ENCODE results near the gene OR6N2.

Gene OR6N2

GRCh38 chr1:158781104-158781503, at the start of gene OR6N2:
Gene OR6N2 (minus strand): TSS chr1:158781204. CDS start chr1:158777635, 3,569 bp downstream.
- no peak for DNase-seq (ENCODE audit: low read depth in 2 of 2)

DNA sequence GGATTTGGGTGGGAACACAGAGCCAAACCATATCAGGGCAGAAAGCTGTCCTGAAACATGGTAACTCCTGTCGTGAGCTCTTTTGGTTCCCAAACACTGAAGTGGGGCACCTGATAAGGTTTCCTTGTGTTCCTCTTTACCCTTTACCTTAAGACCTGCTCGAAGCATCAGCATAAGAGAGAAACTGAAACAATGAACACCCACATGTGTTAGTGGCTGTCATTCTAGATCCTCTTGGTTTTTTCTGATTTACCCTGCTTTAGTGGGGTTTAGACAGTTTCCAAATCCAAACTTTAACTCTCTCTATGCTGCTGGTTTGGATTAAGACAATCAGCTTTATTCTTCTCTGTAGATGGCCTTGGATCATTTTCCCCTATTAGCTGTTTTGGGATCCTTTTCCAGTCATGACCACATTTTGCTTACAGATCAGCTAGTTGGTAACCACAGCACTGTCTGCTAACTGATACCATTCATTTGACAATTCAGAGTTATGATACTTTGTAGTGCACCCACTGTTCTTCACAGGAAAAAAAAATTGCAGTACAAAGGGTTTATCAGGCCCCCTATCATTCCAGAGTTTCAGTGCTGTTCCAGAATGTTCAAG, 49.2 kb upstream of the OR6N2 start:
- DNase-seq (ENCODE audit: low read depth in 2 of 2): no peak

DNA sequence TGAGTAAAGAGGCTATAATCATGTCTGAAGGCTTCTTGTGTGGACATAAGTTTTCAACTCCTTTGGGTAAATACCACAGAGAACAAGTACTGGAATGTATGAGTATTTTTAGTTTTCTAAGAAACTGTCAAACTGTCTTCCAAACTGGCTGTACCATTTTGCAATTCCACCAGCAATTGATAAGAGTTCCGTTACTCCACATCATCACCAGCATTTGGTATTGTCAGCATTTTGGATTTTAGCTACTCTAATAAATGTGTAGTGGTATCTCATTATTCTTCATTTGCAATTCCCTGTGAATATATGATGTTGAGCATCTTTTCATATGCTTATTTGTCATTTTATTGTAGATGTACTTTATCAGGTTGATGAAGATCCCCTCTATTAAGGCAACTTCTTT, 40.7 kb upstream of the OR6N2 start:
- DNase-seq (ENCODE audit: low read depth in 2 of 2): no peak

GRCh38 chr1:158819461-158820443, 38.7 kb upstream of the OR6N2 start:
- no peak for DNase-seq (ENCODE audit: low read depth in 2 of 2)

DNA sequence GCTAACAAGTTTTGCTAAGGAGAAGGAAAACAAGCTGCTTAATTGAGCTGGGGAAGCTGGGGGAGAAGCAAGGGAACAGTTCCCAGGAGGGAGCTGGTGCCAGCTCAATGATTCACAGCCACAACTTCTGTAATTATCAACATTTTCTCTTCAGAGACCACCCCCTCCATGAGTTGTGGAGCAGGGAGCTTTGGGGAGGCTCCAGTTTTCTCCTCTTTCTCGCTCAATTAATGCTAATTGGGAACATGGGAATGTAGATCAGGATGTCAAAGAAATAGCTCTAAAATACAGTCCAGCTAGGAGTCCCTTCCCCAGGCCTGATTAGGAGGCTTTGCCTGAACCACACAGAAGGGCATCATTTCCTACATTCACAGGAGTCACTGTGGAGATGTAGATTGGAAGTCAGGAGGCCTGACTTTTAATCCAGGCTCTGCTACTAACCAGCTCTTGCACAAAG, 38.0 kb upstream of the OR6N2 start:
- no peak for DNase-seq (ENCODE audit: low read depth in 2 of 2)

GRCh38 chr1:158818560-158818959, 37.6 kb upstream of the OR6N2 start:
- no peak for DNase-seq (ENCODE audit: low read depth in 2 of 2)

GRCh38 chr1:158814970-158815369, 34.0 kb upstream of the OR6N2 start:
- DNase-seq (ENCODE audit: low read depth in 2 of 2): no peak

- no peak for DNase-seq (ENCODE audit: low read depth in 2 of 2)
These were observed 32.2 kb upstream of the OR6N2 start for GRCh38 chr1:158813164-158813563.

DNA sequence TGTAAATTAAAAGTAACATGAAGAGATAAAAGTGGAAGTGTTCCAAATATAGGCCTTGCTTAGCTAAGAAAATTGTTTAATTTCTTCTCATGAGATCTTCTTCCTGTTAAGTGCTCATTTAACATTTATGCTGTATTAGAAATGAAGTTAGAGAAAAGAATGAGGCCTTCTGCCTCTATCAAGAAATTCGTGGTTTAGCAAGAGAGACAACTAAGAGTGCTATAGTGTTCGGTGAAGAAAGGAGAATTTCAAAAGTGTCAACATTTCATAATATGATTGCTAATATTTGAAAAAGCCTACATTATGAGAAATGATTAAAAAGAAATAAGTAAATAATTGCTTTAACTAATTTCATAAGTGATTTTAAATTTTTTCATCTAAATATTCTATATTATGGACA, 31.3 kb upstream of the OR6N2 start:
- no peak for DNase-seq (ENCODE audit: low read depth in 2 of 2)

DNA sequence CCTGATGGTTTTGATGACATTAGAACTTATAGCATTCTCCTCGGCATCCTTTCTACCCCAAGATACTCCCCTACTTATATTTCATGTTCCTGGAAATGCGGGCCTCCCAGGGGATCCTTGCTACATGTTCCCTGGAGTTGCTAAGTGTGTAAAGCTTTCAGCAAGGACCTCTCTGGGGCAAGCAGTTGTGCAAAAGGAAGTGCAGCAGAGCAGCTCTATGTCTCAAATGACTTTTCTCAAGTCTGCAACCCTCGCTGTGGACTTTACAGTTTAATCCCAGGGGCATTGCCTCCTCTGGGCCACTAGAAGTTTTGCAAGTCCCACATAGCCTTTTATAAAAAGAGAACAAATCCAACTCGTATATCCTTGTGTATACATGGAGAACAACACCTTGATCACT, 29.3 kb upstream of the OR6N2 start:
- no peak for DNase-seq (ENCODE audit: low read depth in 2 of 2)

DNA sequence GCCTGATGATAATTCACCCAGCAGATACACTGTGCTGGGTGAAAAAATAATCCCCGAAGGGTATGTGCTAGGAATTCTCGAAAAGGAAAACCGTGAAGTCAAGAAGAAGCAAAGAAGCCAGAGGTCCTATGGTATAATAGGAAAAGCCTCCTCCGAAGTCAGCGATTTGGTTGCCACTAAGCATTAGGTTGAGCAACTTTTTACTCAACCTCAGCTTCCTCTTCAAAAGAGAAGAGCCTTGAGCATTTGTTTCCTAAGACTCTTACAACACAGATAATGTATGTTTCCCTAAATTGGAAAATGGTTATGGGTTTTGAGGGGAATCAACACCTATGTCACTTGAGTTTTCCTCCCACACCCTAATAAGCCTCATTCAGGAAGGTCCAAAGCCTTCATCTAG, 28.9 kb upstream of the OR6N2 start:
- no peak for DNase-seq (ENCODE audit: low read depth in 2 of 2)

DNA sequence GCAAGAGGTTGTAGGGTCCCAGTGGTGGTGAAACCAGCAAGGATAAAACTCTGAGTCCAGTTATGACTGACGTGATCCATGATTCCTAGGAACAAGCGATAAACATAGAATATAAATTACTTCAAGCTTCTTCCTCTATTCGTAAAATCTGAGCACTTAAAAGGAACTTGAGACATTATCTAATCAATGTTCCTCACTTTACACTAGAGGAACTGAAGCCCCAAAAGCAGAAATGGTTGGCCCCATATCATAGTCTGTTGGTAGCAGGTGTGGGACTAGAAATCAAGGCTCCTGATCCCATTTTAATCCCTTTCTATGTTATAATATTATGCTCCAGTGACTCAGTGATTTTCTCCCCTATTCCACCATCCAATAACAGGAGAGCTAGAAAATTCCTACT, 28.3 kb upstream of the OR6N2 start:
- DNase-seq (ENCODE audit: low read depth in 2 of 2): no peak

GRCh38 chr1:158806916-158807536, 26.0 kb upstream of the OR6N2 start:
- DNase-seq (ENCODE audit: low read depth in 2 of 2): no peak

DNA sequence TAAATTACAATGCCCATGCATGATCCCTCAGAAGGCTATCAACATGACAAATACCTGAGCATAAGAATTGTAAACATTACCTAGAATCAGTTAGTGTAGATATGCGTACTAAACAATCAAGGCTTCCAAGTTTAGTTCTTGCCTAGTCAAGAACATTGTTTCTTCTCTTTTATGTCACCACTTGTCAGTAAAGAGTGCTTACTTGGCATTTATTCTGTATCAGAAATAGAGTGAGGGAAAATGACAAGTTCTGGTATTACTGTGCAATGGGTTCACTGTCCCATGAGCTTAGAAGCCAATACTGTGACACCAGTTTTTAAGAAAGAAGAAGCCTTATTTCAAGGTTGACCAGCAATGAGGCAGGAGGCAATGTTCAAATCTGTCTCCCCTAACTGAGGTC, 22.7 kb upstream of the OR6N2 start:
- no peak for DNase-seq (ENCODE audit: low read depth in 2 of 2)

- DNase-seq (ENCODE audit: low read depth in 2 of 2): no peak
These were observed 20.4 kb upstream of the OR6N2 start for GRCh38 chr1:158801396-158801795.

- no peak for DNase-seq (ENCODE audit: low read depth in 2 of 2)
These were observed 19.5 kb upstream of the OR6N2 start for GRCh38 chr1:158800526-158800925.

DNA sequence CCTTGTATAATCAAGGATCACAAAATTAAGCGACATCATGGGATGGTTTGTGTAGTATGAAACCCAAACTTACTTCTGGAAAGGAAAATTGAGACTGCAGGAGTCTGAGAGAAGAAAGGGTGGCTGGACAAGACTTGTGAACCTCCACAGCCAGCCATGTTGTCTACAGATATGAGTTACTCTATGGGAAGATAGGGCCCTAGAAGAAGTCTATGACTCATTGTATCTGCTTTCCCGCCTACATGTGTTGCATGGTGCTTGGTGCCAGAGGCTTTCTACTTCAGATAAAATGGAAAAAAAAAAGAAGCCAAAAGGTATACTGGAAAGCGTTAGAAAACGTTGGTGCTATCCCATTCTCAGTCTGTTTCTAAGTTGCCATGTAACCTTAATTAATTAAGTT, 18.7 kb upstream of the OR6N2 start:
- DNase-seq (ENCODE audit: low read depth in 2 of 2): no peak

DNA sequence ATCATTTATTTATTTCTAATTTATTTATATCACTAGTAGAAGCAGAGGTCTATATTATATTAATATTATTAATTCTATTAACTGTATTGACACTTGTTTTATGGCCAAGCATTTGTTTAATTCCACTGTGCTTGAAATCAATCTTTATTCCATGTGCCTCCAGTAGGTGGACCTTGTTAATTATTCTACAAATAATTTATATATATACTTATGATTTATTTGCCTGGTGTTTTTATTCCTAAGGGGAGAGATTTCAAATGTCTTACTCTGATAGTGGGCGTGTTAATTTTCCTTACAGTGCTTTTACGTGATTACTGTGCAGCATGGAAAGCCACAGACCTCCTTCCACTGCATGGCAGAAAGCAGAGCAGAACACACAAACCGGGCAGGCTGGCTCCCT, 17.5 kb upstream of the OR6N2 start:
- no peak for DNase-seq (ENCODE audit: low read depth in 2 of 2)

DNA sequence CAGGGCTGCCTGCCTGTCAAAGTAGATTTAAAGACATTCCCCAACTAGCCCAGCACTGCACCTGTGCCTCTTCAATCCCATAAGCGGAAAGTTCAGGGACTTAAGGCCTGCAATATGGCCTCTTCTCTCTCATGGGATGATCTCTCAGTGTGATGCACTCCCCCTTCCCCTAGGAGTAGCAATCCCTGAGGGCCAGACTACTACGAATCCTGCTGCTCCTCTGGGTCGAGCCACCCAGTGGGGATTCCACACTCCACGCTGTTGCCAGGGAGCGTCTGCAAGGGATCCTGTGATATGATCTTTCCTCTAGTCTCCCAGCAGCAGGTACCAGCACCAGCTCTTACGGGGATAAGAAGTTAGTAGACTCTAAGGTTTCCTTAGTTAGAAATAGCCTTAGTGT, 13.2 kb upstream of the OR6N2 start:
- DNase-seq (ENCODE audit: low read depth in 2 of 2): no peak

- no peak for DNase-seq (ENCODE audit: low read depth in 2 of 2)
These were observed 12.6 kb upstream of the OR6N2 start for GRCh38 chr1:158793604-158794003.

GRCh38 chr1:158771950-158772866, 8.8 kb downstream of the OR6N2 start, which contains the start of gene OR6N1:
Gene OR6N1 (minus strand): TSS chr1:158772195. CDS start chr1:158766682, 5,513 bp downstream.
- DNase-seq (ENCODE audit: low read depth in 2 of 2): no peak
